Islet precursor cell (in vitro differentiated cells): ENCODE data around the gene SPON1.
"Not testable (repeated sequence)": the region's sequence is repeated elsewhere in the genome, so short reads cannot be mapped to it uniquely, and the experiment has no call there.

ENCODE experiments used
- DNase-seq: peaks from one replicate; pipeline ENCODE4 v3.0.0-alpha.2; 2018

The SPON1 gene

GRCh38 chr11:14042686-14043465, 80.4 kb downstream of the SPON1 start:
- no peak for DNase-seq

GRCh38 chr11:14044916-14045315, 82.4 kb downstream of the SPON1 start:
- no peak for DNase-seq

GRCh38 chr11:14045417-14045816, 82.9 kb downstream of the SPON1 start:
- DNase-seq, result no peak

DNA sequence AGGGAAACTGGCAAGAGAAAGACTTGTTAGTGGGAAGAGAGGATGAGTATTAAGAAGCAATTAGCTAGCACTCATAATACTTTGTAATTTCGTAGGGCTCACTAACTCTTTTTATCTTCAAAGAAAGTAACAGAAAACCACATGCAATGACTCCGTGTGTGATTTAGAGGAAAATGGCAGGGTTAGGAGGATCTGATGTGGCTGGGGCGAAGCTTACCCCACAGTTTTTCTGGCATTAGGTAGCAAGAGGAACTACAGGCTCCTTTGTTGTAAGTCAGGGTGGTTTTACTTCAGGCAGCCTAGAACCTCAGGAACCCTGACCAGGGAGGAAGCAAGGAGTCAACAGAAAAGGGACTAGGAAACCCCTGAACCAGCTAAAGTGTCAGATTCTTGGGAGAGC, 89.7 kb downstream of the SPON1 start:
- no peak for DNase-seq

DNA sequence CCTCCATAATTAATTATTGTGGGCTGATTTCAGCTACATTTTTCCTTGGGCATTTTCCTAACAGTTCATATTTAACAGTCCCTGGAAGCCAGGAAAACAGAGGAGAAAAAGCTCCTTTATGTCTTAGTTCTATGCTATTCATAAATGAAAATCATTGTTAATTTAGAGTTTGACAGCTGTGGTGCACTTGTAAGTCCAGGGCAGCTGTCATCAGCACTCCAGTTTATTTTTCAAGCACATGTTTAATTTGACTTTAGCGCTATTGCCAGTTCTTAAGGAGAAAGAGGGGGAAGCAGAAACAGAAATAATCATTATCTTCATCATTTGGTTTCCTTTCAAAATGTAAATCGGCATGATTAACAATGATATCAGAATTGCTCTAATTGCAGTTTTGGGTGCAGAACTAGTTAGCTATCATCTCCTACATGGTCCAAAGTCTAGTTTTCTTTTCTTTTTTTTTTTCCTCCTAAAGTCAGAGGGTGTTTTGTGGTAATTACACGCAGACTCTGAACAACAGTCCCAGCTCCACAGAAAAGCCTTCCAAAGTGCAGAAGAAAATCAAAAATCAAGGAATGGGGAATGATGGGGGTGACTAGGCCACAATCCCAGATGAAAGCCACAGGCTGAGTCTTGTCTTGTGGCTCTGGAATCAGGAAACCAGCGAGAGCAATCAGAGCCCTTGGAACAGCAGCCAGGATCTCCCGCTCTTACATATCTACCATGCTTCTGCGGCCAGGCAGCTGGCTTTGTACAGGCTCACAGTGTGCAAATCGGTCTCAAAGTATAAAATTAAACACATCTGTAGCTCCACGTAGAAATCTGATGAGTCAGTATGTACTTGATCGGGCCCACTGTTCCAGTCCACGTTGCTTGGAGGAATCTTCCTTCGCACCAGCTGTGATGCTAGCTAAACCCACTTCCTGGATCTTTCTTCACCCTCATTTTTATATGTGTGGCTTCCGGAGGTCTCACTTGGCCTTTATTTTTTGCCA, 91.9 kb downstream of the SPON1 start:
- no peak for DNase-seq

DNA sequence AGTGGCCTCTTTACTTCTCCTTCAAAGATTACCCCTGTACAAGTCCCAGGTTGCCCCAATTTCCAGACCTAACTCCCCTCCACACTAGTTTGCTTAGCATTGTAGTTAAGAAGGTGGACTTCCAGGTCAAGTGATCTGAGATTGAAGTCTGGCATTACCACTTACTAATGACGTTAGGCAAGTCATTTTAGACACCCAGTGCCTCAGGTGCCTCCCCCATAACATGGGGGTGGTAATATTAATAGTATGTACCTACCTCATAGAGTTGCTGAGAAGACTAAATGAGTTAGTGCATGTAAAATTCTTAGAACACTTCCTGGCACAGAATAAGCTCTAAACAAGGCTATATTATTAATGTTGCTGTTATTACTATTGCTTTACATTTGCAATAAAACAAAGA, 93.4 kb downstream of the SPON1 start:
- no peak for DNase-seq

- no peak for DNase-seq
These were observed 95.5 kb downstream of the SPON1 start for GRCh38 chr11:14058061-14058460.

- no peak for DNase-seq
These were observed 97.0 kb downstream of the SPON1 start for GRCh38 chr11:14059491-14059890.

- DNase-seq, result no peak
These were observed 99.2 kb downstream of the SPON1 start for GRCh38 chr11:14061721-14062120.

DNA sequence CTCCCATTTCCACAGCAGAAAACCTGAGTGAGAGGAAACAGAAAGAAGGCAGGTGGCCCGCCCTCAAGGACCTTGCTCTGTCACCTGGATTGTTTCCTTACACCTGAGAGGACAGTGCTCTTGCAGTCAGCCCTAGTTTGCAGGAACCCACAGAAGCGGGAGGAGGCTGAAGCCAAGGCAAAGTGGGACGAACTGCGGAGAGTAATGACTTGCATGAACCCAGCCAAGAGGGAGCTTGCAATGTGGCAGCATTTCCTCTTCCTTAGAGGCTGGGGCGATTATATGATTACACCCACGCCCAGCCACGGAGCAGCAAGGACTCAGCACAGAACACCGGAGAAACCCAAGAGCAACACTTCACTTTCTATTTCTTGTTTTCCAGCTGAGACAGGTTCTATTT, 102.6 kb downstream of the SPON1 start:
- DNase-seq, result no peak

DNA sequence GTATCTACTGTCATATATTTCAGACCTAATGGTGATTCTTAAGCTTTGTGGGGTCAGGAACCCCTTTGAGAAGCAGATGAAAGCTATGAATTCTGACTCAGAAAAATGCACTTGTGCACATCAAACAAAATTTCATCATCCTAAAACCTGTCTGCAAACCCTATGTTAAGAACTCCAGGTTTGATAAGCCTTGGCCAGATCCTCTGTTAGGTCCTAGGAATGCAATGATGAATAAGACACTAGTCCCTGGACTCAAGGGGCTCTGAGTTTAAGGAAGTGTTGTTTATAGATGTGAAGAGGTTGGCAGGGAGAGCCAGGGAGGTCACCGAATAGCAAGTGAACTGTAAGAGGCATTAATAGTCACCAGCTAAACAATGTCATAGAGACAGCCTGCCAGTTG, 103.2 kb downstream of the SPON1 start:
- DNase-seq, result no peak

DNA sequence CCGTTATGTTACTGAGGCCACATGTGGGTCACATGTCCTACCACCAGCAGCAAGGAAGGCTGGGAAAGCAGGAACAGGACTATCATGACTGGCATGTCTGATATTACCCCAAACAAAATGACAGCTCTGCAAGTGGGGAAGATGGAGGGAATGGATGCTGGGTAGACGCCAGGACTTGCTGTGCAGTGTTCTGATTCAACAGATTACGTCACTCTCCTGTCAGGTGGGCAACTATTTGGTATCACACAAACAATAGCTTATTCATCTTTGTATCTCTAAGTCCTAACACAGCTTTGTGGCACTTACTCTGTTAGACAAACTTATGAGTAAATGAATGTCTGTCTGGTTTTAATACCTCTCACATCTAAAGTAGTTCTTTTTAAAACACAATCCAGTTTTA, 105.2 kb downstream of the SPON1 start:
- no peak for DNase-seq

- DNase-seq, result no peak
These were observed 108.4 kb downstream of the SPON1 start for GRCh38 chr11:14070896-14071295.

GRCh38 chr11:14073849-14074476, 111.4 kb downstream of the SPON1 start:
- DNase-seq, result no peak

DNA sequence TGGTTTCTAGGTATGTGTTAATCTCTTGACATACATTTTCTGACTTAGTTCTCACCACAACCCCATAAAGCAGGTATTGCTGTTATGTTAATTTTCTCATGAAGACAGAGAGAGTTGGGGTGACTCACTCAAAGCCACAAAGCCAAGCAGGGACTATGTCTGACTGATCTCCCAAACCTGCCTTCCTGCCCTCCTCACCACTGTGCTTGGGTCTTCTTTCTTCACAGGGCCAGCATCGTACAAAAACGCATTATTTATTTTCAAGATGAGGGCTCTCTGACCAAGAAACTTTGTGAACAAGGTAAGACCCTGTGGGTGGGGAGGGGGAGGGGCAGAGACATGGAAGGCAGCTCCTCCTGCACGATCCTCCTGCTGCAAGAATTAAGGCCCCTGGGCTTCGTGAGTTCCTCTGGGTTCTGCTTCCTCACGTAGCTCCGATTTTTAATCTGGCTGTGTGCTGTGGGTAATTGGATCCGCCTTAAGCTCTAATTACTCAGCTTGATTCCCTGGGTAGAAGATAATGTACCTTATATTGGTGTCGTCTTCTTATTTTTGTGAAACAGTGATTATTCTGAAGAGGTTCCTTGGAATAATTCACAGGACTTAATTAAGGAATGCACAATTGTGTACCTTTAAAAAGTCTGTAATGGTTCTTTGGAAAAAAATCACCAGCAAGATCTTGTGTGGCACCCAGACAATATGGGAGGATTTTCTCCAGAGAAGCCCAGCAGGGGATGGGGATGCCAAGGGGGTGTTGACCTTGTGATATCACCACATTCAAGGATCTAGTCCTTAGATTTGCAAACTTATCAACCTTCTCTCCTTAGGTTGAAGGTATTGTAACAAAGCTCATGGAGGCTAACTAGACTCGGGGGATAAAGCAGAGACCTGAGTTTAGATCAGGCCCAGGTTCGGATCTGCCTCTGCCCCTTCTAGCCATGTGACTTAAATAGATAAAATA, 112.9 kb downstream of the SPON1 start:
- peak; percentile 58 for DNase-seq

DNA sequence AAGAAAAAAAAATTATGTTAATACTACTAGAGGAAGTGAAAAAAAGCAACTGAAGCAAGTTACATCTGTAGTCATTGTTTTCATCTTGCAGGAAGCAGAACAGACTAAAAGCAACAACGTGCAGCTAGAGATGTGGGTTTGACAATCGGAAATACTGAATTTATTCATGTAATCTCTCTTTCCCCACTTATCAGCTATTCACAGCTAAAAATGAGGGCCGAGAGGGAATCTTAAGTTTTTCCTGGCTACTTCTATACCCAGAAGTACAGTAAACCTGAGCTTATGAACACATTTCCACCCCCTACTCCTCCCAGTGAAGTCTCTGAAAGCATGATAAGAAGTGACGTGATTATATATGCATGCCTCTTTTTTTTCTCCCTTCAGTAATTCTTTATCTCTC, 116.5 kb downstream of the SPON1 start:
- no peak for DNase-seq

DNA sequence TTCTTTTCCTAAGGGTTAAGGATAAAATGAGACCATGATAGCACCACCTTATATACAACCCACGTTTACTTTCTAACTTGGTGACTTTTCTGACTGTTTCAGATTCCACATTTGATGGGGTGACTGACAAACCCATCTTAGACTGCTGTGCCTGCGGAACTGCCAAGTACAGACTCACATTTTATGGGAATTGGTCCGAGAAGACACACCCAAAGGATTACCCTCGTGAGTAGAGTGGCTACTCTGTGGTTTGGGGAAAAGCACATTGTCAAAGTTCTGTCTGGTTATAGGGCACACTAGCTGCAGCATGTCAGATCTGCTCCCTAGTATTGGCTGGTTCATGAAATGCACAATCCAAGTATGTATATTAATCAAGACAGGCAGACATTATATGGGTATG, 117.3 kb downstream of the SPON1 start:
- no peak for DNase-seq

DNA sequence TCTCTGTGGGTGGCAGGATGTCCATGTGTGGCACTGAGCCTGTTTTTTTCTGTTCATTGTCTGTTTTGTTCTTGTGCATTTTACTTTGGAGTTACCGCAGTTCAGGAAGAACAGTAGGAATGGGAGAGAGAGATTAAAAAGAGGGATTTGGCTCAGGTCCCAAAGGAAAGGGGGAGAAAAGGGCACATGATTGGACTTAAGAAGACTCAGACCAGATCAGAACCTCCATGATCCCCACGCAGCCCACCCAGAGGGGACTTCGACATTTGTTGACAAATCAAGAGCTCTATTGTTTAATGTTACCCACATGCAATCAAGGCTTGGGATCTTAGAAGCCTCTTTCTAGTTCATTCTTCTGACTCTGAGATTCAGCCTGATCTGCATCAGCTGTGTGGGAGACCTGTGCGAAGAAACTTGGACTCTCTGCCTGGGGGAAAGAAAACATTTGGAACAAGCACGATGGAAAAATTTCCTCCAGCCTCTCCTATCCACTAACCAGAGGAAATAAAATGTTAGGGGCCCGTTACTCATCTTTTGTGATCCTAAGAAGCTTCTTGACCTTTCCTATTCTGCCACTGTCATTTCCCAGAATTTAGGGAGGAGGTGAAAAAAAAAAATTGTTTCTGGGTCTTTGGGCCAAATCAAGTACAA, 119.2 kb downstream of the SPON1 start:
- no peak for DNase-seq

DNA sequence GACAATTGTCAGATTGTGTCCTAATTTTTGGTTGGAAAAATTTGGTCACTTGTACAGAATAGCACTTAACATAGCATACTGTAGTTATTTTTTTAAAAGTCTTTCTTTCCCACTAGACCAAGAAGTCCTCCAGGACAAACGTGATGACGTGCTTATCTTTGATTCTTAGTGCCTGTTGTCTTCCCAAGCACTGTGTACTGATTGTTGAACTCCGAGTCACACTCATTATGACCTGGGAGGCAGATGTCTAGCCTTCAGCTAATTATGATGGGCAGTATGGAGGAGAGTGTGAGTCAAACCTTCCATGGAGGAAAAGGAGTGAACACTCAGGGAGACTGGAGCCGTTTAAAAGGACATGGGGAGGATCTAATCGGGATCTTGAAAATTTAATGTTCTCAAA, 119.8 kb downstream of the SPON1 start:
- peak; percentile 80 for DNase-seq

- DNase-seq, result not testable (repeated sequence)
These were observed 126.3 kb downstream of the SPON1 start for GRCh38 chr11:14088861-14089260.

- peak; percentile 58 for DNase-seq
These were observed 127.4 kb downstream of the SPON1 start for GRCh38 chr11:14089690-14090462.
